ENCODE measurements around the gene LRRN3.

The LRRN3 gene

GRCh38 chr7:111105269-111105668 is 14.3 kb downstream of the LRRN3 start:
- no peak for DNase-seq (ENCODE audit: low spot score)

GRCh38 chr7:111107579-111107978 is 16.7 kb downstream of the LRRN3 start:
- no peak for DNase-seq (ENCODE audit: low spot score)

GRCh38 chr7:111108000-111108399 is 17.1 kb downstream of the LRRN3 start:
- no peak for DNase-seq (ENCODE audit: low spot score)

- no peak for DNase-seq (ENCODE audit: low spot score)
These were observed 17.6 kb downstream of the LRRN3 start for GRCh38 chr7:111108496-111108895.

- no peak for DNase-seq (ENCODE audit: low spot score)
These were observed 21.5 kb downstream of the LRRN3 start for GRCh38 chr7:111112439-111112838.

GRCh38 chr7:111113263-111114017 is 22.5 kb downstream of the LRRN3 start:
- no peak for DNase-seq (ENCODE audit: low spot score)

GRCh38 chr7:111115966-111116365 is 25.0 kb downstream of the LRRN3 start:
- no peak for DNase-seq (ENCODE audit: low spot score)

- DNase-seq (ENCODE audit: low spot score), result no peak
These were observed 36.1 kb downstream of the LRRN3 start for GRCh38 chr7:111126987-111127386.

GRCh38 chr7:111129435-111129834 is 38.5 kb downstream of the LRRN3 start:
- DNase-seq (ENCODE audit: low spot score), result no peak

GRCh38 chr7:111132833-111133232 is 41.9 kb downstream of the LRRN3 start:
- DNase-seq (ENCODE audit: low spot score), result no peak

- DNase-seq (ENCODE audit: low spot score), result no peak
These were observed 46.6 kb downstream of the LRRN3 start for GRCh38 chr7:111137296-111138192.

GRCh38 chr7:111138193-111138569 is 47.3 kb downstream of the LRRN3 start:
- no peak for DNase-seq (ENCODE audit: low spot score)

GRCh38 chr7:111138586-111138985 is 47.7 kb downstream of the LRRN3 start:
- DNase-seq (ENCODE audit: low spot score), result no peak

GRCh38 chr7:111140091-111140865 is 49.4 kb downstream of the LRRN3 start:
- no peak for DNase-seq (ENCODE audit: low spot score)

GRCh38 chr7:111145472-111145871 is 54.5 kb downstream of the LRRN3 start:
- DNase-seq (ENCODE audit: low spot score), result no peak

- no peak for DNase-seq (ENCODE audit: low spot score)
These were observed 55.2 kb downstream of the LRRN3 start for GRCh38 chr7:111146136-111146535.

GRCh38 chr7:111147708-111148533 is 57.0 kb downstream of the LRRN3 start:
- DNase-seq (ENCODE audit: low spot score), result no peak

GRCh38 chr7:111150709-111151108 is 59.8 kb downstream of the LRRN3 start:
- DNase-seq (ENCODE audit: low spot score), result no peak

- no peak for DNase-seq (ENCODE audit: low spot score)
These were observed 68.5 kb downstream of the LRRN3 start for GRCh38 chr7:111159426-111159825.

- no peak for DNase-seq (ENCODE audit: low spot score)
These were observed 69.4 kb downstream of the LRRN3 start for GRCh38 chr7:111160297-111160696.

- DNase-seq (ENCODE audit: low spot score), result no peak
These were observed 71.8 kb downstream of the LRRN3 start for GRCh38 chr7:111162692-111163091.

GRCh38 chr7:111164442-111164841 is 73.5 kb downstream of the LRRN3 start:
- no peak for DNase-seq (ENCODE audit: low spot score)
